Sigmoid colon (tissue), 4 donors: ENCODE measurements around the gene GATA2.

Source experiments
- EP300 ChIP-seq, 4 donors: sonication (generic); formaldehyde crosslinking; IDR thresholded peaks; one replicate each; pipeline ENCODE4 v1.6.1; 2017; ENCODE audit warnings: antibody characterized with exemption in 4 of 4
- POLR2A ChIP-seq, 2 donors: fragments of 450-650 bp; IDR thresholded peaks; one replicate each; pipeline ENCODE4 v1.6.1; 2016; ENCODE audit warnings: antibody characterized with exemption in 2 of 2, mild to moderate bottlenecking in 2 of 2, moderate library complexity in 2 of 2
- POLR2AphosphoS5 ChIP-seq, 4 donors: sonication (generic); formaldehyde crosslinking; IDR thresholded peaks; one replicate each; pipeline ENCODE4 v1.6.1; 2017; ENCODE audit warnings: antibody characterized with exemption in 4 of 4
- TF ChIP-seq, protein P1 (sequence below), 4 experiments: fragments of 450-650 bp in 3 of 4; fragments of 200-600 bp in 1 of 4; IDR thresholded peaks; one replicate each; pipeline ENCODE4 v1.5.1; 2016 to 2019; ENCODE audit warnings: antibody characterized with exemption in 4 of 4, mild to moderate bottlenecking in 3 of 4, moderate library complexity in 2 of 4

- TF ChIP-seq, protein P1, sequence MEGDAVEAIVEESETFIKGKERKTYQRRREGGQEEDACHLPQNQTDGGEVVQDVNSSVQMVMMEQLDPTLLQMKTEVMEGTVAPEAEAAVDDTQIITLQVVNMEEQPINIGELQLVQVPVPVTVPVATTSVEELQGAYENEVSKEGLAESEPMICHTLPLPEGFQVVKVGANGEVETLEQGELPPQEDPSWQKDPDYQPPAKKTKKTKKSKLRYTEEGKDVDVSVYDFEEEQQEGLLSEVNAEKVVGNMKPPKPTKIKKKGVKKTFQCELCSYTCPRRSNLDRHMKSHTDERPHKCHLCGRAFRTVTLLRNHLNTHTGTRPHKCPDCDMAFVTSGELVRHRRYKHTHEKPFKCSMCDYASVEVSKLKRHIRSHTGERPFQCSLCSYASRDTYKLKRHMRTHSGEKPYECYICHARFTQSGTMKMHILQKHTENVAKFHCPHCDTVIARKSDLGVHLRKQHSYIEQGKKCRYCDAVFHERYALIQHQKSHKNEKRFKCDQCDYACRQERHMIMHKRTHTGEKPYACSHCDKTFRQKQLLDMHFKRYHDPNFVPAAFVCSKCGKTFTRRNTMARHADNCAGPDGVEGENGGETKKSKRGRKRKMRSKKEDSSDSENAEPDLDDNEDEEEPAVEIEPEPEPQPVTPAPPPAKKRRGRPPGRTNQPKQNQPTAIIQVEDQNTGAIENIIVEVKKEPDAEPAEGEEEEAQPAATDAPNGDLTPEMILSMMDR (IDR thresholded peaks at IDR 0.05): no peak
- TF ChIP-seq POLR2AphosphoS5 (IDR thresholded peaks at IDR 0.05): peak; percentile 36 to 85 (median 68)
- no peak for TF ChIP-seq EP300 (IDR thresholded peaks at IDR 0.05)
- TF ChIP-seq POLR2A (IDR thresholded peaks at IDR 0.05): no peak
Measured at GRCh38 chr3:128486681-128487537, 6.1 kb downstream of the GATA2 start.
